GM13976 (cell line): ENCODE data around the gene TBX1.

Experiments
- DNase-seq: peaks from one replicate; pipeline ENCODE4 v3.0.0; 2012; ENCODE audit warnings: low spot score
- in situ Hi-C: fragments of 300-500 bp; cut with MboI; formaldehyde crosslinking; loops from one replicate; pipeline ENCODE4 v1.12.0; 2022; ENCODE audit warnings: low sequenced_read_pairs, mixed read lengths, inconsistent platforms; ENCODE audit not compliant: unreplicated experiment
- TF ChIP-seq, protein P1 (sequence below): IDR thresholded peaks from 2 replicates; pipeline ENCODE4 v1.5.1; 2012; ENCODE audit warnings: borderline replicate concordance, mild to moderate bottlenecking; ENCODE audit not compliant: insufficient read depth; ENCODE audit errors: extremely low read depth, missing control alignments, control extremely low read depth

TBX1 gene

DNA sequence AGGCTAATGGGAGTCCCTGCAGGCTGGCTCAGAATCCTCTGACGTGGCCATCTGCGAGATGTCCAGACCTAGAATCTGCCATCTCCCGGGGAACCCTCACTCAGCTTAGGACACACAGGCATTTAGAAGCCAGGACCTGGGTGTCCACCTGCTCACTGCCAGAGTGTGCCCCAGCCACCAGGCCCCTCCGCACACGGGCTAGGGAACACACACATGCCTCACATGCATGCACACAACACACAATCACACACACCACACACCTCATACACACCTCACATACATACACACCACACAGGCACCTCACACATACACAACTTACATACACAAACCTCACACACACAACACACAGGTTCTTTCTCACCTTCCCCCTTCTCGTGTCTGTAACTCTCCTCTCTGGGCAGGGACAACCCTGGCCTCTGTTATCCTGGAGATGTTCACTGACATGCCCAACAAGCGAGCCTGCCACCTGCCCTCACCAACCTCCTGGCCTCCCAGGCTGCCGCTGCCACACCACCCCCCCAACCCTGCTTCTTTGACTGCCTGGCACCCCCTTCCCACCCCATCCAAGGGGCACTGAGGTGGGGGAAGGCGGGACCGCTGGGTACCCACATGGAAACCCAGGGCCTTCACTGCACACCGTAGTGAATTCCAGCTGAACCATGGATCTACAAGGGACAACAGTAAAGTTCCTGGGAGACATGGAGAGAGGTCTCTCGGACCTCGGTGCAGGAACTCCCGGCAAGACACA, 56.0 kb downstream of the TBX1 start:
- in situ Hi-C loops = no loop called here
- TF ChIP-seq, protein P1, sequence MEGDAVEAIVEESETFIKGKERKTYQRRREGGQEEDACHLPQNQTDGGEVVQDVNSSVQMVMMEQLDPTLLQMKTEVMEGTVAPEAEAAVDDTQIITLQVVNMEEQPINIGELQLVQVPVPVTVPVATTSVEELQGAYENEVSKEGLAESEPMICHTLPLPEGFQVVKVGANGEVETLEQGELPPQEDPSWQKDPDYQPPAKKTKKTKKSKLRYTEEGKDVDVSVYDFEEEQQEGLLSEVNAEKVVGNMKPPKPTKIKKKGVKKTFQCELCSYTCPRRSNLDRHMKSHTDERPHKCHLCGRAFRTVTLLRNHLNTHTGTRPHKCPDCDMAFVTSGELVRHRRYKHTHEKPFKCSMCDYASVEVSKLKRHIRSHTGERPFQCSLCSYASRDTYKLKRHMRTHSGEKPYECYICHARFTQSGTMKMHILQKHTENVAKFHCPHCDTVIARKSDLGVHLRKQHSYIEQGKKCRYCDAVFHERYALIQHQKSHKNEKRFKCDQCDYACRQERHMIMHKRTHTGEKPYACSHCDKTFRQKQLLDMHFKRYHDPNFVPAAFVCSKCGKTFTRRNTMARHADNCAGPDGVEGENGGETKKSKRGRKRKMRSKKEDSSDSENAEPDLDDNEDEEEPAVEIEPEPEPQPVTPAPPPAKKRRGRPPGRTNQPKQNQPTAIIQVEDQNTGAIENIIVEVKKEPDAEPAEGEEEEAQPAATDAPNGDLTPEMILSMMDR = no peak
- DNase-seq = no peak
